Coronary artery (tissue), 2 donors: ENCODE data around the gene NIM1K.

ENCODE experiments used
- DNase-seq: peaks from one replicate; pipeline ENCODE4 v3.0.0-alpha.2; 2017; ENCODE audit warnings: low spot score
- H3K27ac ChIP-seq, 2 donors: fragments of 200-600 bp; sonication (generic); one replicate each; pipeline ENCODE4 v1.5.1; 2016 to 2019
- H3K4me3 ChIP-seq: fragments of 200-600 bp; sonication (generic); 2 replicates; pipeline ENCODE4 v1.5.1; 2016; ENCODE audit warnings: mild to moderate bottlenecking, moderate library complexity
- TF ChIP-seq, protein P1 (sequence below): fragments of 200-600 bp; sonication (generic); IDR thresholded peaks from one replicate; pipeline ENCODE4 v1.5.1; 2019; ENCODE audit warnings: antibody characterized with exemption

The NIM1K gene

DNA sequence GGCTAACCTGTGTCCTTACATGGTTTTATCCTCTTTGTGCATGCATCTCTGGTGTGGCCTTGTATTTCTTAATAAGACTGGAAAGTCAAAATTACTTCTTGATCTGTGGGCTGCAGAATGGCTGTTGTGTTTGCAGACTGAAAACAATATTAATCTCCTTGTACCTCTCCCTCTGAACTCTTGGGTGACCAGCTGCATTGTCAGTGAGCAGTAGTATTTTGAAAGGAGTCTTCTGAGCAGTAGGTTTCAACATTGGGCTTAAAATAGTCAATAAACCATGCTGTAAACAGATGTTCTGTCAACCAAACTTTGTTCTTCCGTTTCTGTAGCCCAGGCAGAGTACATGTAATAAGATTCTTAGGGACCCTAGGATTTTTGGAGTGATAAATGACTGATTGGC is 26.7 kb upstream of the NIM1K start:
- Histone ChIP-seq H3K4me3 (no peak overlapping the region), H3K27ac (no peak overlapping the region)
- TF ChIP-seq, protein P1, sequence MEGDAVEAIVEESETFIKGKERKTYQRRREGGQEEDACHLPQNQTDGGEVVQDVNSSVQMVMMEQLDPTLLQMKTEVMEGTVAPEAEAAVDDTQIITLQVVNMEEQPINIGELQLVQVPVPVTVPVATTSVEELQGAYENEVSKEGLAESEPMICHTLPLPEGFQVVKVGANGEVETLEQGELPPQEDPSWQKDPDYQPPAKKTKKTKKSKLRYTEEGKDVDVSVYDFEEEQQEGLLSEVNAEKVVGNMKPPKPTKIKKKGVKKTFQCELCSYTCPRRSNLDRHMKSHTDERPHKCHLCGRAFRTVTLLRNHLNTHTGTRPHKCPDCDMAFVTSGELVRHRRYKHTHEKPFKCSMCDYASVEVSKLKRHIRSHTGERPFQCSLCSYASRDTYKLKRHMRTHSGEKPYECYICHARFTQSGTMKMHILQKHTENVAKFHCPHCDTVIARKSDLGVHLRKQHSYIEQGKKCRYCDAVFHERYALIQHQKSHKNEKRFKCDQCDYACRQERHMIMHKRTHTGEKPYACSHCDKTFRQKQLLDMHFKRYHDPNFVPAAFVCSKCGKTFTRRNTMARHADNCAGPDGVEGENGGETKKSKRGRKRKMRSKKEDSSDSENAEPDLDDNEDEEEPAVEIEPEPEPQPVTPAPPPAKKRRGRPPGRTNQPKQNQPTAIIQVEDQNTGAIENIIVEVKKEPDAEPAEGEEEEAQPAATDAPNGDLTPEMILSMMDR, result no peak
- no peak for DNase-seq

DNA sequence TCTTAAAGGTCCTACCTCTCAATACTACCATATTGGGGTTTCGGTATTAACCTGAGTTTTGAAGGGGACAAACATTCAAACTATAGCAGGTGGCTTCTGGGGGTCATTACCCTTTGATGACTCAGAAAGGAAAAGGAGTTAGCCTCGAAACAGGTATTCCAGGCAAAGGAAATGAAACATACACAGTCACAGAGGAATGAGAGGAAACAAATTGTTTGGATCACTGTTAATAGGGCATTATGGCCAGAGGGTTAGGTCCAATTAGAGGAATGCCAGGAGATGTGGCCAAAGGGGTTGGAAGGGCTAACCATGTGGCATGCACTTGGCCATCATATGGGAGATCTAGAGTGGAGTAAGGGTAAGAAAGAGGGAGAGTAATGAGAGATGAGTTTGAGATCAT is 23.9 kb upstream of the NIM1K start:
- TF ChIP-seq, protein P1, result no peak
- Histone ChIP-seq H3K27ac (no peak overlapping the region), H3K4me3 (no peak overlapping the region)
- no peak for DNase-seq

DNA sequence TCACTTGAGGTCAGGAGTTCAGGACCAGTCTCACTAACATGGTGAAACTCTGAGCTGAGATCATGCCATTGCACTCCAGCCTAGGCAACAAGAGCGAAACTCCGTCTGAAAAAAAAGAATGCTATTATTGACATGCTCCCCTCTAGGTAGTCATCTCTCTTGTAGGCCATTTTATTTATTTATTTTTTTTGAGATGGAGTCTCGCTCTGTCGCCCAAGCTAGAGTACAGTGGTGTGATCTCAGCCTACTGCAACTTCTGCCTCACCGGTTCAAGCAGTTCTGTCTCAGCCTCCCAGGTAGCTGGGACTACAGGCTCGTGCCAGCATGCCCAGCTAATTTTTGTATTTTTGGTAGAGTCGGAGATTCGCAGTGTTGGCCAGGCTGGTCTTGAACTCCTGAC is 20.6 kb upstream of the NIM1K start:
- H3K4me3 ChIP-seq, result no peak overlapping the region
- H3K27ac ChIP-seq, result no peak overlapping the region
- TF ChIP-seq, protein P1, result no peak
- no peak for DNase-seq

DNA sequence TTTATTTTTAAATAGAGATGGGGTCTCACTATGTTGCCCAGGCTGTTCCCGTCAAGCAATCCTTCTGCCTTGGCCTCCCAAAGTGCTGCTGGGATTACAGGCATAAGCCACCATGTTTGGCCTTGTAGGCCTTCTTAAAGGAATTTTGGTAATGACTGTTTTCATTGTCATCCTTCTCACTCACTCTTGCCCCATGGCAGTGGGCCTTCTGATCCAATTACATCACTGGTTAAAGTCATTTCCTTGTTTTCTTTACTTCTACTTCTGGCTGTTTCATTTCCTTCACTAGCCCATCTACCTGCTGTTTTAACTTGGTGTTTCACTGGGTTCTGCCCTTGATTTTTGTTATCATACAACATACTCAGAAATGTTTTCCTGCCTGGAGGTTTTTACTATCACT is 20.1 kb upstream of the NIM1K start:
- no peak overlapping the region for H3K27ac ChIP-seq
- no peak for DNase-seq
- TF ChIP-seq, protein P1, result no peak

DNA sequence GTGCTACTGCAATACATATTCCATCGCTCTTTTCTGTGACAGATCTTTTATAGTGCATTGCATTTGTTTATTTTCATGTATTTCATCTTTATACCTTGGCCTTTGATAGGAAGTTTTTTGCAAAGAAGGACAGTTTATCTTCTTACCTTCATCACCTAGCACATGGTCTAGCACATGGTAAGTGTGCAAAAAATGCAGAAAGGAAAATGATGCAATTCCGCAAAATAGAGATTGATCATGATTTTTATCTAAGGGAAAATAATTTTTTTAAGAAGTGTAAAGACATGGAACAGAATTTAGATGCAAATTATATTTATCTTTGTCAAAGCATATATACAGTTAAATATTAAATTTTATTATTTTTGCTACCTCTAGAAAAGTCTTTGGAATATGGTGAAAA is 19.2 kb upstream of the NIM1K start:
- no peak for DNase-seq
- H3K27ac ChIP-seq, result no peak overlapping the region
- TF ChIP-seq, protein P1, result no peak
- no peak overlapping the region for H3K4me3 ChIP-seq

More for the DNA sequence above, 20.1 kb upstream of the NIM1K start:
- no peak overlapping the region for H3K4me3 ChIP-seq

DNA sequence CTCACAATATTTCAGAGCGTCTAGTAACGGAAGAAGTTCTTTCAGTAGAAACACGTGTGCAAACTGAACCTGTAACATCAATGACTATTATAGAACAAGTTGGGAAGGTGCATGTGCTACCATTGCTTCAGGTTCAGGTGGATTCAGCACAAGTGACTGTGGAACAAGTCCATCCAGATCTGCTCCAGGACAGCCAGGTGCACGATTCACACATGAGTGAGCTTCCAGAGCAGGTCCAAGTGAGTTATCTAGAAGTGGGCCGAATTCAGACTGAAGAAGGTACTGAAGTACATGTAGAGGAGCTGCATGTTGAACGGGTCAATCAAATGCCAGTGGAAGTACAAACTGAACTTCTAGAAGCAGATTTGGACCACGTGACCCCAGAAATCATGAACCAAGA is 17.4 kb upstream of the NIM1K start:
- TF ChIP-seq, protein P1, result no peak
- no peak for DNase-seq
- H3K27ac ChIP-seq, result no peak overlapping the region
- no peak overlapping the region for H3K4me3 ChIP-seq

DNA sequence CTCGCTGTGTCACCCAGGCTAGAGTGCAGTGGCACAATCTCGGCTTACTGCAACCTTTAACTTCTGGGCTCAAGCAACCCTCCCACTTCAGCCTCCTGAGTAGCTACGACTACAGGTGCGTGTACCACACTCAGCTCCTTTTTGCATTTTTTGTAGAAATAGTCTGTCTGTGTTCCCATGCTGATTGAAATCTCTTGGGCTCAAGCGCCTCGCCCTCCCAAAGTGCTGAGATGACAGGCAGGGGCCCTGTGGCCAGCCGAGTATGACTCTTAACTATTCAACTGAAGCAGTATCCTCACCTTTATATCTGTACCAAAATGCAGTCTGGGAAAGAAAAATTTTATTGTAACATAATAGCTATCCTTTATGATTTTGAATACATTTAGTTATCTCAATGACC is 12.2 kb upstream of the NIM1K start:
- Histone ChIP-seq H3K4me3 (no peak overlapping the region), H3K27ac (no peak overlapping the region)
- DNase-seq, result no peak
- TF ChIP-seq, protein P1, result no peak
